A204.1 (cell line): ENCODE data around the gene CRY2.
"Not testable (repeated sequence)": the region's sequence is repeated elsewhere in the genome, so short reads cannot be mapped to it uniquely, and the experiment has no call there.

Experiments used
- FAIRE-seq: peaks from 2 replicates; lab custom pipeline; 2012; peaks lifted over from hg19 to GRCh38; lab: Jason Lieb, UNC

The CRY2 gene

GRCh38 chr11:45900175-45900800 is 53.0 kb downstream of the CRY2 start:
- FAIRE-seq, result not testable (repeated sequence)

GRCh38 chr11:45900916-45901617 is 53.8 kb downstream of the CRY2 start:
- FAIRE-seq, result no peak

DNA sequence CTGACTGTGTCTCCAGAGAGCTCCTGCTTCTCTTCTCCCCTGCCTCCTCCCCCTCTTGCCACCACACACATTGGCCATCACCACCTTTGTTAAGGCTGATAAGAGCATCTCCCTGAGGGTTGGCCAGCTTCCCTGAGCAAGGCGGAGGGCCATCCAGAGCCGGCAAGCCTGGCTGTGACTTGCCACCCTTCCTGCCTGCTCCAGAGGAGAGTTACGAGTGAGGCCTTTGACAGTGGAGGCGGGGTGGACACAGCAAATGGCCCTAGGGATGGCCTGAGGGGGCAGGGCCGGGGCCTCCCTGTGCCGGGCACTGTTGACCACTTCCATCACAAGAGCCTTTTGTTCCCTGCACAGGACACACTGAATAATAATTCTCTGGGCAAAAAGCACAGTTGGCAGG is 54.4 kb downstream of the CRY2 start:
- no peak for FAIRE-seq

GRCh38 chr11:45902452-45903380 is 55.4 kb downstream of the CRY2 start:
- FAIRE-seq, result no peak

DNA sequence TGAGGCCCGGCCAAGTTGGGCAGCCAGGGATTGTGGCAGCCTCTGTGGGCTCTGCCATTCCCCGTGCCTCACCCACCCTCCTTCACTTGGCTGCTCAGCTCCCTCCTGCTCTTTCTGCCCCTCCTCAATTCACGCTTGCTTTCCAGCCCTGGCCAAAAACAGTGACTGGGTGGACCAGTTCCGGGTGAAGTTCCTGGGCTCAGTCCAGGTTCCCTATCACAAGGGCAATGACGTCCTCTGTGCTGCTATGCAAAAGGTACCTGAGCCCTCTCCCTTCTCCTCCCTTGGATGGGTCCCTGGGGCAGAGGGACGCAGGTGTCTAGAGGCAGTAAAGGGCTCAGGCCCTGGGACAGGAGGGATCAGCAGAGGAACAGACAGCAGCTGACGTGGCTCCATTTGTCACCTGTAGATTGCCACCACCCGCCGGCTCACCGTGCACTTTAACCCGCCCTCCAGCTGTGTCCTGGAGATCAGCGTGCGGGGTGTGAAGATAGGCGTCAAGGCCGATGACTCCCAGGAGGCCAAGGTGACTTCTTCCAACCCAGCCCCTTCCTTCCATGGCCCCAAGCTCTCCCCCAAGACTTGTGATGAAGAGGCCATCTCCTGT is 57.1 kb downstream of the CRY2 start:
- FAIRE-seq, result no peak

DNA sequence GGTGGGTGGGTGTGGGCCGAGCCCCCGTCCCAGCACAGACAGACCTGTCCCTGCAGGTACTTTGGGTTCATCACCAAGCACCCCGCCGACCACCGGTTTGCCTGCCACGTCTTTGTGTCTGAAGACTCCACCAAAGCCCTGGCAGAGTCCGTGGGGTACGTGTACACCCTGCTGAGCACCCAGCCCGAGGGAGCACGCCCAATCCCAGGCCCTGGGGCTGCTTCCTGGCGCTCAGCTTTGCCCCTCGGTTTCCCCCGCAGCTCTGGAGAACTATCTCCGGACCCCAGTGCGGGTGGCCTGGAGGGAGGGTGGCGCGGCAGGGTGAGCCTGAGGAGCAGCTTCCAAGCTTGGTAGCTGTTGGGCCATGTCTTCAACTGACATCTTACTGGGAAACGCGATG is 57.8 kb downstream of the CRY2 start:
- no peak for FAIRE-seq

- not testable (repeated sequence) for FAIRE-seq
These were observed 58.3 kb downstream of the CRY2 start for GRCh38 chr11:45905576-45905975.

GRCh38 chr11:45906096-45906682 is 58.9 kb downstream of the CRY2 start:
- FAIRE-seq, result no peak

- no peak for FAIRE-seq
These were observed 59.8 kb downstream of the CRY2 start, which contains the start of gene FREY1 for GRCh38 chr11:45906965-45907611. Gene FREY1 (minus strand): TSS chr11:45907271. CDS start chr11:45907245, 26 bp downstream.

- FAIRE-seq, result no peak
These were observed 60.7 kb downstream of the CRY2 start for GRCh38 chr11:45907911-45908370.

DNA sequence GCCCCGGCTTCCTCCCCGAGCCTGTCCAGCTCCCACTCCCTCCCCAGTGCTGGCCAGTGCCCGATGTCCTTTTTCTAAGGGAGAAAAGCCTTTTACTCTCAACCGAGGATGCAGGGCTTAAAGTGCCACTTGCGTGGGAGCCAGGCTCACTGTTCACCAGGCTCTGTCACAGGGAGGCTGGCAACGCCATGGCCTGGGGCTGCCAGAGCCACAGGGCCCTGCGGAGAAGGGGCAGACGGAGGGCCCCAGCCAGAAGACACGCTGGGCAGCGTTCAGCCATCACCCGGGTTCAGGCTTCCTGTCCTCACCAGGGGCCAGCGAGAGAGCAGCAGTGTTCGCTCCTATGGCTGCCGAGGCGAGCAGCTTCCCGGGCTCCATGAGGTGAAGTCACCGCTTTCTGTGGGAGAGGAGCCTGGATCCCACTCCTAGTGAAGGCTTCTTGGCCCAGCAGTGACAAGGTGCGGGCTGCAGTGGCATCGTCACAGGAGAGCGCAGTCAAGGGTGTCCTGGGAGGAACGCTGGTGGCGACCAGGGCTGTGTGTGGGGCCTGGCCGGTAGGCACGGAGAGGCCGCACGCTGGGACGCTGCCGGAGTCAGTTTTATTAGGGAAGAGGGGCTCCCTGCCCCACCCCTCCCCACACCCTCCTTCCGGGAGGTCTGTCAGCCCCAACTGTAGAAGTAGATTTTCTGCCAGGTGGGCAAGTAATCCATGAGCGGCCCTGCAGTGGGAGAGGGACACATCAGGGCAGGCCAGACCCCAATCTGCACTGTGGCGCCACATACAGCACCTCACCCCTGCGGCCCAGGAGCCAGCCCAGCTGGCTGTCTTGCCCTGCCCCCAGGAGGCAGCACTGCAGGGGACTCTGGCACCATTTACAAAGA is 62.6 kb downstream of the CRY2 start:
- no peak for FAIRE-seq

DNA sequence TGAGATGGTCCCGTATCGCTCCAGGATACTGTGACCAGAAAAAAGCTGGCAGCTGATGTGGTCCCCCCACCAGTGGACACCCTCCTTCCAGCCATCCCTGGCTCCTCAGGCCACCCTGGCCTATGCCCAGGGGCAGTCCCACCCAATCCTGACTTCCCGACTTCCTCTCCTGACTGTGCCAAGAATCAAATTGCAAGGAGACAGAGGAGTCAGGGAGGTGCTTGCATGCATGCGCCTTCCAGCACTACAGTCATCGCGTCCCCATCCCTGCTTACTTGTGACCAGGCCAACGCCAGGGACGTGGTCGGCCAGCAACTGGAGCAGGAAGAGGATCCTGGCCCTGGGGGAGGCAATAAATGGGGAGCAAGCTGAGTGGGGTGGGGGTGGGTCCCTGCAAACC is 63.3 kb downstream of the CRY2 start:
- no peak for FAIRE-seq

DNA sequence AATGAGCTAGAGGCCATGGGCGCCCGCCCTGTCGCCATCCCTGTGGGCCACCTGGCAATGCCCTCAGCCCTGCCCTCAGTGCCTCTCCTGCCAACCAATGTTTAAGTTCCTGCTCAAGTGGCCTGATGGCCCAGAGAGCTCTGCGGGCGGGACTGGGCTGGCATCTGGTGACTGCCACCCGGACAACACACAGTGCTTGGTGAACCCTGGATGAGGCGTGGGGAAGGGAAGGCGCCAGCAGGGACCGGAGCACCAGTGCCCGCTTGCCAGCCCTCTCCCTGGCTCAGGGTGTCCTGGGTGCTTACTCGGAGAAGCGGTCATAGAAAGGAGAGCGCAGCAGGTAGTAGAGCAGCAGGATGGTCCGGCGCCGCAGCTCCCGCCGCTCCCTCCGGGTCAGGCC is 66.2 kb downstream of the CRY2 start:
- FAIRE-seq, result no peak

- FAIRE-seq, result no peak
These were observed 66.8 kb downstream of the CRY2 start for GRCh38 chr11:45913942-45914635.

DNA sequence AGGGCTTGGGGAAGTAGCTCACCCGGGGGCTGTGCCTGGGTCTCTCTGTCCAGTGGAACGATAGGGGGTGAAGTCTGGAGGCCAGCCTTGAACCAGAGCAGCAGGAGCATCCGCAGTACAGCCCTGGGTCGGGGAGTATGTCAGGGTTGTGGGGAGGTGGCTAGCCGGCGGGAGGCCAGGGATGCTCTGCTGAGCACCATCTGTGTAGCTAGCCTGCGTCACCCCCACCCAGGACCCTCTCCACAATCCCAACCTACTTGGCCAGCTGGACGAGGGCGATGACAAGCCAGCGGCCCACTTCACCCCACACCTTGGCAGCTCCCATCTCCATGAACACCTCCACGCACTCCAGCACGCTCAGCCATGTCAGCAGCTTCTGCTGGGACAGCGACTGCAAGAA is 68.2 kb downstream of the CRY2 start:
- no peak for FAIRE-seq

DNA sequence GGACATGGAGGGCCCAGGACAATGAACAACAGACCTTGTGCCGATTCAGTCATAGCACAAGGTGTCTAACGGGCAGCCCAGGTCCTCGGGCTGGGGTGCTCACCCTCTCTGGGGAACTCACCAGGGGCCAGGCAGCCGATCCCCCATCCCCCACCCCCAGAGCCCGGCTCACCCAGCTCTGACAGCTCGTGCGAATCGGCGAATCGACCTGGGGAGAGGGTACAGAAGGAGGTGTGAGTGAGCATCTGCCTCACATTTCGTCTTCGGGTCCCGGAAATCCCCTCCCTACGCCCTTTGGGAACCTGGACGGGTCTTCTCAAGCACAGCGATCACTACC is 70.0 kb downstream of the CRY2 start:
- FAIRE-seq, result no peak

- peak; percentile 98 for FAIRE-seq
These were observed 70.5 kb downstream of the CRY2 start, which contains the start of gene PEX16 for GRCh38 chr11:45917623-45918330. Gene PEX16 (minus strand): TSS chr11:45917877. CDS start chr11:45917811, 66 bp downstream.

DNA sequence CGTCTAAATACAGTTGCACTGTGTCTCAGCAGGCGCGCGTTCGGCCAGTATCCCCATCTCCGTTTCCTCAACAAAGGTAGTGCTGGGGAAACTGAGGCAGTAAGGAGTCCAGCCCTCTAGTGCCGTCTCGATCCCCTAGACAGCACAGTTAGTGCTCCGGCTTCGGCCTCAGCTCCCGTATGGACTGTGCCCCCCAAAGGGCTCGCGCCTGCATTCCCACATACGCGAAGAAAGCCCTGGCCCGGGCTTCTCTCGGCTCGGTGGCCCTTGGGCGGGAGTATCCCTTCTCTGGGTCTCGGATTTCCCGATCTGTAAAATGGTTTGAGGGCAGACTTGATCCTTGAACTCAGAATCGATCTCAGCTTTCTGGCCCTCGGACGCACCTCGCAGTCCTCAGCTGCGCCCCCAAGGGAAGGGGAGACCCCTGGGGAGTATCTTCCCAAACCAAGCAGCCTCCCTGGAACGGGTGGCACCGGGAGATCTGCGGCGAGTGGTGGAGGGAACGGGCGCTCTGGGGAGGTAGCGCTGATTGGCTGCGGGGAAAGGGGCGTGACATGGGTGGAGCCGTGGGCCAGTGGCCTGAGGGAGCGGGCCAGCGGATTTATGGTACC is 71.2 kb downstream of the CRY2 start:
- FAIRE-seq, result no peak
